ENCODE data around the gene STPG1. TPM values are rescaled to one million over a fixed set of nuclear protein-coding genes. Genes with fewer than 3 reads are reported as not detected.

STPG1 gene
- total RNA-seq, 2 experiments from 2014 or later: 8.0 to 9.9 TPM

DNA sequence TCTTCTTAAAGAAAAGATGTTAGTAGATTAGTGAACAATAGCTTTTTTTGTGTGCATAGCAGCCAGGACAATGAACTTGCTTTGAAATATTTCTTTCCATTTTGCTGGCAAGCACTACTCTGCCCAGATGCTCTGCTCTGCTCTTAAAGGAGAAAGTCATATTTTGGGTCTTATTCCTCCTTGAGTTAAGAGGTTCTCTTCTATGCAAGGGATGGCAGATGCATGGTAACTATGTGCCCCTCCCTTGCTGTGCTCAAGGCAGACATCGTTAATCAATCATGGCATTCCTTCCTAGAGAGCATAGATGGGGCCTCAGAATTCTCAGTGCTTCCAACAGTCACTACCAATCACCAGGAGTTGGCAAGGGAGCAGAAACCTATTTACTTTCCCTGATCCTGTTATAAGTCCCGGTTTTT, 29.7 kb upstream of the STPG1 start:
- Mint-ChIP-seq H3K27me3 (ENCODE audit: low read depth) (no peaks in the 10 kb centered on the region), H3K9me3 (ENCODE audit: insufficient read depth) (no peaks in the 10 kb centered on the region), H3K4me1 (ENCODE audit: low read depth) (no peaks in the 10 kb centered on the region), H3K36me3 (ENCODE audit: low read depth) (peaks cover 38% of the 10 kb centered on the region), H3K27ac (no peak overlapping the region), H3K4me3 (no peak overlapping the region)
- ATAC-seq (no peak), DNase-seq (no peak)
- CTCF ChIA-PET: interaction anchor here (0.9 to 4.3 kb wide), 8 partner anchors 11 to 392 kb away, joined by 3 to 23 read pairs (median 4); partner anchors contain the start of gene NIPAL3
- POLR2A ChIA-PET: interaction anchor here (0.7 to 0.8 kb wide), 3 partner anchors 18 to 369 kb away, joined by 3 to 4 read pairs (median 4); no protein-coding TSS in a partner anchor

GRCh38 chr1:24442764-24443163, 29.2 kb upstream of the STPG1 start:
- ChIA-PET CTCF (interaction anchor here (0.9 to 4.3 kb wide), 8 partner anchors 11 to 392 kb away, joined by 3 to 23 read pairs (median 4); partner anchors contain the start of gene NIPAL3), POLR2A (interaction anchor here (0.7 to 0.8 kb wide), 2 partner anchors 18 to 149 kb away, joined by 3 to 4 read pairs; no protein-coding TSS in a partner anchor)
- no peak overlapping the region for H3K27ac Mint-ChIP-seq
- no peak for ATAC-seq
- H3K9me3 Mint-ChIP-seq (ENCODE audit: insufficient read depth): no peaks in the 10 kb centered on the region
- H3K27me3 Mint-ChIP-seq (ENCODE audit: low read depth): no peaks in the 10 kb centered on the region
- H3K4me3 Mint-ChIP-seq: no peak overlapping the region
- H3K4me1 Mint-ChIP-seq (ENCODE audit: low read depth): no peaks in the 10 kb centered on the region
- no peak for DNase-seq
- peaks cover 38% of the 10 kb centered on the region for H3K36me3 Mint-ChIP-seq (ENCODE audit: low read depth)

GRCh38 chr1:24441996-24442668, 28.6 kb upstream of the STPG1 start:
- ChIA-PET POLR2A (no interaction called here), CTCF (interaction anchor here (0.9 to 4.3 kb wide), 7 partner anchors 10 to 393 kb away, joined by 3 to 23 read pairs (median 4); partner anchors contain the start of gene NIPAL3)
- Mint-ChIP-seq H3K36me3 (ENCODE audit: low read depth) (peaks cover 39% of the 10 kb centered on the region), H3K9me3 (ENCODE audit: insufficient read depth) (no peaks in the 10 kb centered on the region), H3K4me1 (ENCODE audit: low read depth) (no peaks in the 10 kb centered on the region), H3K27ac (no peak overlapping the region), H3K27me3 (ENCODE audit: low read depth) (no peaks in the 10 kb centered on the region), H3K4me3 (no peak overlapping the region)
- ATAC-seq (no peak), DNase-seq (no peak)

DNA sequence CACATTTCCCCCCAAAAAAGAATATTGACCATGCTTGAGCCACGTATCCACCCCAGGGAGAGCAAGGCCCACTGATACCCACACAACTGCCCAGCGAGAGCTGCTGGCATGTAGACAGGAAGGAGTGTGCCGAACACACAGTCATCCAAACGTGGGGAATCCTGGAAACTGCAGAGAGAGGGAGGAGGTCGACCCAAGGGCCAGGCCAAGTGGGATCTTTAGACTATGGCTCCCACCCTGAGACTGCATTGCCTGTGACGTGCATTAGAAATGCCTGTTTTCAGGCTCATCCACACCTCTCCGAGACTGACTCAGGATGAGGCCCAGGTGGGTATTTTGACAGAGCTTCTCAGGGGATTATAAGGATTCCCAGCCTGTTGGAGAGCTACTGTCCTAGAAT, 27.9 kb upstream of the STPG1 start:
- no peaks in the 10 kb centered on the region for H3K9me3 Mint-ChIP-seq (ENCODE audit: insufficient read depth)
- POLR2A ChIA-PET: no interaction called here

GRCh38 chr1:24440436-24440835, 26.9 kb upstream of the STPG1 start:
- POLR2A ChIA-PET: no interaction called here
- peaks cover 5% of the 10 kb centered on the region for H3K4me1 Mint-ChIP-seq (ENCODE audit: low read depth)
- no peak overlapping the region for H3K4me3 Mint-ChIP-seq
- H3K27ac Mint-ChIP-seq: no peak overlapping the region
- CTCF ChIA-PET: interaction anchor here (1.0 to 1.3 kb wide), 2 partner anchors 25 to 87 kb away, joined by 3 read pairs; partner anchors contain the start of gene NIPAL3
- no peaks in the 10 kb centered on the region for H3K9me3 Mint-ChIP-seq (ENCODE audit: insufficient read depth)
- DNase-seq (no peak), ATAC-seq (no peak)
- H3K36me3 Mint-ChIP-seq (ENCODE audit: low read depth): peaks cover 28% of the 10 kb centered on the region
- H3K27me3 Mint-ChIP-seq (ENCODE audit: low read depth): no peaks in the 10 kb centered on the region

More for the DNA sequence above, 27.9 kb upstream of the STPG1 start:
- peaks cover 34% of the 10 kb centered on the region for H3K36me3 Mint-ChIP-seq (ENCODE audit: low read depth)
- CTCF ChIA-PET: interaction anchor here (1.0 to 1.8 kb wide), 2 partner anchors 50 to 86 kb away, joined by 3 to 7 read pairs; no protein-coding TSS in a partner anchor
- H3K27me3 Mint-ChIP-seq (ENCODE audit: low read depth): no peaks in the 10 kb centered on the region
- no peak overlapping the region for H3K4me3 Mint-ChIP-seq
- no peak overlapping the region for H3K27ac Mint-ChIP-seq
- DNase-seq (no peak), ATAC-seq (no peak)
- H3K4me1 Mint-ChIP-seq (ENCODE audit: low read depth): no peaks in the 10 kb centered on the region

DNA sequence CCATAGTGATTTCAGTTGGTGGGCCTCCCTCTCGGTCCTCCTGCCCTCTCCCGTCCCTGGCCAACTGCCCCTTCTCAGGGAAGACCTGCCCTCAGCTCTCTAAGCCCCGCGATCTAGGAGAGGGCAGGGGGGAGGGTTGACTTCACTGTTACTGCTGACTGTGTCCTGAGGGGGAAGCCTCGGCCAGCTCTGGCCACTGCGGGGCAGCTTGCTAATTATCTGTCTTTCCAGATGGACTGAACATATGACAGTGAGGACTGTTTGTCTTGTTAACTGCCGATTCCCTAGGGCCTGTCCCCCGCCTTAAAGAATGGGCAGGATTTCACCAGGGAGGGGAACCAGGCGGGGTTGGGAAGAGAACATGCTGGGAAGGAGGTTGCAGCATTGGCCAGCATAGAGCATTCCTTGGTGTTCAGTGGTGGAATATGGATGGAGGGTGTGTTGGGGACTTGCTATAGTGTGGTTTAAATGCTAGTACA, 24.9 kb upstream of the STPG1 start:
- CTCF ChIA-PET: no interaction called here
- Mint-ChIP-seq H3K4me1 (ENCODE audit: low read depth) (peaks cover 7% of the 10 kb centered on the region), H3K27ac (peak overlapping the region; percentile 1), H3K27me3 (ENCODE audit: low read depth) (no peaks in the 10 kb centered on the region), H3K4me3 (no peak overlapping the region), H3K36me3 (ENCODE audit: low read depth) (peaks cover 34% of the 10 kb centered on the region), H3K9me3 (ENCODE audit: insufficient read depth) (no peaks in the 10 kb centered on the region)
- POLR2A ChIA-PET: no interaction called here
- no peak for DNase-seq
- no peak for ATAC-seq

DNA sequence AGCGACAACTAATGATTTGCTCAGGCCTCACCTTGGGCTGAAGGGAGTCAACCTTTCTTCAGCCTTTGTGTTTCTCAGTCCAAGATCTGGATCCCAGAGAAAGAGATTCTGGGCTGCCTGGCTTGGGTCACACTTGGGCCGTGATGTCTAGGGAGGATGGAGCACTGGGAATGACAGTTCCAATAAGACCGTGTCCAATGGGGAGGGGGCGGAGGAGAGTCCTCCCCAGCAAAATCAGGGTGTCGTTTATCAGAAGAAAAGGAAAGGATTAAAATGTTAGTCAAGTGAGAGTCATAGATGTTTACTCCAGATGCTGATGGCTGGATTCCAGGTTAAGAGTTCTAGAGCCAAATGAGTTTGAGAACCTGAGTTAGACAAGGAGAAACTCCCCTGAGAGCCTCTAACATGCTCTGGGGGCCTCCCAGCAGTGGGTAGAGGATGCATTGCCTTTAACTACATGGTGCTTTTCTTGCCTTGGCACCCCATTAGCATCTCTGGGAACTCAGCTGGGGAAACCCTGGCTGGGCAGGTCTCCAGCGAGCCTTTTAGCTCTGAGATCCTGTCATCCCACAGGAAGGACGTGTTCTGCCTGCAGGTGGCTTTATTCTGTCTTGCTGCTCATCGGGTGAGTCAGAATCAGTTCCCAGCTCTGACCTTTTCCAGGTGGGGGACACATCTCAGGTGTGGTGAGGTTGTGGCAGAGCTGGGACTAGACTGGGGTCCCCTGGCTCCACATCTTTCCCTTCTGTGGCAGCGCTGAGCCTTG, 24.2 kb upstream of the STPG1 start:
- H3K27me3 Mint-ChIP-seq (ENCODE audit: low read depth): no peaks in the 10 kb centered on the region
- ChIA-PET CTCF (no interaction called here), POLR2A (no interaction called here)
- H3K9me3 Mint-ChIP-seq (ENCODE audit: insufficient read depth): no peaks in the 10 kb centered on the region
- H3K36me3 Mint-ChIP-seq (ENCODE audit: low read depth): peaks cover 37% of the 10 kb centered on the region
- H3K27ac Mint-ChIP-seq: no peak overlapping the region
- no peak for ATAC-seq
- H3K4me3 Mint-ChIP-seq: no peak overlapping the region
- no peak for DNase-seq
- H3K4me1 Mint-ChIP-seq (ENCODE audit: low read depth): peaks cover 7% of the 10 kb centered on the region

DNA sequence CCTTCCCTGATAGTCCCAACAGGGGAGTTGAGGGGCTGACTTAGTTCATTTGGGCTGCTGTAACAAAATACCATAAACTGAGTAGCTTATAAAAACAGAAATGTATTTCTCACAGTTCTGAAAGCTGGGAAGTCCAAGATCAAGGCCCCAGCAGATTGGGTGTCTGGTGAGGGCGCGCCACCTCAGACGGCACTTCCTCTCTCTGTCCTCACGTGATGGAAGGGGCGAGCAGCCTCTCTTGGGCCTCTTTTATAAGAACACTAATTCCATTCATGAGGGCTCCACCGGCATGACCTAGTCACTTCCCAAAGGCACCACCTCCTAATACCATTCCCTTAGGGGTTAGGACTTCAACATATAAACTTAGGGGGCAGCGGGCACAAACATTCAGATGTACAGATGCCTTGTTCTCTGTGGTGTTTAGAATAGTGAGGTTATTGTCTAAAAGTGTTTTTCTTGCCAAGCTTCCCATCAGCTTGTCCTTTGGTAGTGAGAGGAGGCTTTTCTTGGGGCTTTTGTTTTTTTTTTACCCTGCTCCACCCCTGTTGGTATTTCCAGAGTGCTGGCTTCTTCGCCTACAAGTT, 22.3 kb upstream of the STPG1 start:
- H3K27me3 Mint-ChIP-seq (ENCODE audit: low read depth): no peaks in the 10 kb centered on the region
- no peaks in the 10 kb centered on the region for H3K9me3 Mint-ChIP-seq (ENCODE audit: insufficient read depth)
- no peak overlapping the region for H3K27ac Mint-ChIP-seq
- ChIA-PET CTCF (interaction anchor here (0.7 kb wide), 1 partner anchor 24 kb away, joined by 3 read pairs; no protein-coding TSS in a partner anchor), POLR2A (interaction anchor here (1.5 kb wide), 1 partner anchor 11 kb away, joined by 3 read pairs; no protein-coding TSS in a partner anchor)
- DNase-seq (no peak), ATAC-seq (no peak)
- H3K36me3 Mint-ChIP-seq (ENCODE audit: low read depth): peaks cover 36% of the 10 kb centered on the region
- no peak overlapping the region for H3K4me3 Mint-ChIP-seq
- peaks cover 12% of the 10 kb centered on the region for H3K4me1 Mint-ChIP-seq (ENCODE audit: low read depth)

GRCh38 chr1:24427545-24427862, 13.9 kb upstream of the STPG1 start:
- no peaks in the 10 kb centered on the region for H3K9me3 Mint-ChIP-seq (ENCODE audit: insufficient read depth)
- no peak overlapping the region for H3K27ac Mint-ChIP-seq
- ChIA-PET CTCF (interaction anchor here (3.3 kb wide), 1 partner anchor 12 kb away, joined by 19 read pairs; the partner anchor contains the start of gene NIPAL3), POLR2A (no interaction called here)
- no peak overlapping the region for H3K4me3 Mint-ChIP-seq
- peaks cover 26% of the 10 kb centered on the region for H3K4me1 Mint-ChIP-seq (ENCODE audit: low read depth)
- no peaks in the 10 kb centered on the region for H3K27me3 Mint-ChIP-seq (ENCODE audit: low read depth)
- ATAC-seq (no peak), DNase-seq (no peak)
- H3K36me3 Mint-ChIP-seq (ENCODE audit: low read depth): peaks cover 56% of the 10 kb centered on the region

GRCh38 chr1:24426744-24427544, 13.4 kb upstream of the STPG1 start:
- ATAC-seq (no peak), DNase-seq (no peak)
- ChIA-PET POLR2A (no interaction called here), CTCF (no interaction called here)
- H3K4me3 Mint-ChIP-seq: no peak overlapping the region
- no peaks in the 10 kb centered on the region for H3K27me3 Mint-ChIP-seq (ENCODE audit: low read depth)
- H3K4me1 Mint-ChIP-seq (ENCODE audit: low read depth): peaks cover 30% of the 10 kb centered on the region
- no peak overlapping the region for H3K27ac Mint-ChIP-seq
- H3K9me3 Mint-ChIP-seq (ENCODE audit: insufficient read depth): no peaks in the 10 kb centered on the region
- peaks cover 61% of the 10 kb centered on the region for H3K36me3 Mint-ChIP-seq (ENCODE audit: low read depth)

GRCh38 chr1:24425922-24426321, 12.3 kb upstream of the STPG1 start:
- Mint-ChIP-seq H3K27me3 (ENCODE audit: low read depth) (no peaks in the 10 kb centered on the region), H3K4me1 (ENCODE audit: low read depth) (peaks cover 25% of the 10 kb centered on the region), H3K4me3 (no peak overlapping the region), H3K9me3 (ENCODE audit: insufficient read depth) (no peaks in the 10 kb centered on the region), H3K27ac (no peak overlapping the region), H3K36me3 (ENCODE audit: low read depth) (peaks cover 65% of the 10 kb centered on the region)
- DNase-seq: no peak
- ChIA-PET CTCF (interaction anchor here (1.6 to 3.3 kb wide), 2 partner anchors 10 to 35 kb away, joined by 4 to 22 read pairs; partner anchors contain the start of gene NIPAL3), POLR2A (interaction anchor here (0.6 kb wide), 2 partner anchors 13 to 59 kb away, joined by 3 to 5 read pairs; partner anchors contain the start of gene STPG1)
- ATAC-seq: no peak
